Endothelial cell of umbilical vein (primary cell): ENCODE measurements around the gene ACTBL2. TPM values are rescaled to one million over a fixed set of nuclear protein-coding genes. Genes with fewer than 3 reads are reported as not detected.

ENCODE experiments used
- BruUV-seq: library from RNA; stranded (reverse); fragments of 400-500 nt; replicated peaks from 2 replicates; lab custom pipeline; 2021; lab: Mats Ljungman, UMichigan
- CTCF ChIA-PET: fragments of 300-600, 350-600 bp; sonication (Branson Sonifier 250); formaldehyde crosslinking; loops from one replicate; lab custom pipeline; 2021; ENCODE audit warnings: antibody characterized with exemption, inconsistent platforms; lab: Charles Lee
- POLR2A ChIA-PET: fragments of 300-600, 350-600 bp; sonication (Branson Sonifier 250); formaldehyde crosslinking; loops from one replicate; lab custom pipeline; 2021; ENCODE audit warnings: antibody characterized with exemption, inconsistent platforms; lab: Charles Lee
- DNase-seq: peaks from one replicate; pipeline ENCODE4 v3.0.0-alpha.2; 2011; ENCODE audit warnings: low read depth, low spot score
- FAIRE-seq: peaks from 2 replicates; lab custom pipeline; 2011; peaks lifted over from hg19 to GRCh38; lab: Jason Lieb, UNC
- H2AFZ ChIP-seq: 2 replicates; pipeline ENCODE4 v1.6.0; 2012; ENCODE audit warnings: low read depth, low read length, control low read depth, inconsistent platforms
- H3K27ac ChIP-seq: 2 replicates; pipeline ENCODE4 v1.5.1; 2011; ENCODE audit warnings: low read depth, mild to moderate bottlenecking, control low read depth, low read length, moderate library complexity; ENCODE audit not compliant: insufficient read depth
- H3K27me3 ChIP-seq, 2 experiments: 2 replicates each; pipeline versions ENCODE4 v1.6.0 to v1.6.1; 2011; ENCODE audit warnings: low read length in 2 of 2, mixed read lengths in 1 of 2; ENCODE audit not compliant: control insufficient read depth in 2 of 2, insufficient read depth in 2 of 2
- H3K36me3 ChIP-seq, 2 experiments: 2 replicates in 1 of 2; 3 replicates in 1 of 2; pipeline ENCODE4 v1.5.1; 2011; ENCODE audit warnings: low read length in 2 of 2, mild to moderate bottlenecking in 1 of 2, moderate library complexity in 1 of 2; ENCODE audit not compliant: control insufficient read depth in 2 of 2, insufficient read depth in 2 of 2; ENCODE audit errors: extremely low read depth in 1 of 2
- H3K4me1 ChIP-seq: 3 replicates; pipeline ENCODE4 v1.5.1; 2011; ENCODE audit warnings: mild to moderate bottlenecking, low read length; ENCODE audit not compliant: control insufficient read depth, insufficient read depth; ENCODE audit errors: extremely low read depth
- H3K4me2 ChIP-seq: 2 replicates; pipeline ENCODE4 v1.6.1; 2011; ENCODE audit warnings: low read length, control low read depth, mixed read lengths; ENCODE audit not compliant: insufficient read depth
- H3K4me3 ChIP-seq, 3 experiments: fragments of 200-600 bp in 1 of 3; sonication (generic), shearing (Covaris generic) in 1 of 3; replicated peaks in 1 of 3; 2 replicates each; pipeline ENCODE4 v1.5.1; 2011 to 2016; ENCODE audit warnings: control low read depth in 3 of 3, low read length in 3 of 3, mild to moderate bottlenecking in 2 of 3, inconsistent platforms in 1 of 3, low read depth in 1 of 3, moderate library complexity in 1 of 3; ENCODE audit not compliant: insufficient read depth in 1 of 3
- H3K79me2 ChIP-seq: 2 replicates; pipeline ENCODE4 v1.6.0; 2012; ENCODE audit warnings: low read length, inconsistent platforms; ENCODE audit not compliant: control insufficient read depth, insufficient read depth
- H3K9ac ChIP-seq: replicated peaks from 2 replicates; pipeline ENCODE3; 2011; ENCODE audit warnings: low read length, control low read depth; ENCODE audit not compliant: insufficient read depth; ENCODE audit errors: extremely low read depth
- H3K9me1 ChIP-seq: replicated peaks from 3 replicates; pipeline ENCODE4 v1.6.0; 2011; ENCODE audit warnings: mild to moderate bottlenecking, low read length; ENCODE audit not compliant: control insufficient read depth, insufficient read depth; ENCODE audit errors: extremely low read depth
- H3K9me3 ChIP-seq: replicated peaks from 2 replicates; pipeline ENCODE4 v1.5.1; 2012; ENCODE audit warnings: low read length, inconsistent platforms; ENCODE audit not compliant: control insufficient read depth, insufficient read depth
- H4K20me1 ChIP-seq: replicated peaks from 2 replicates; pipeline ENCODE3; 2011; ENCODE audit warnings: mild to moderate bottlenecking, low read length; ENCODE audit not compliant: control insufficient read depth, insufficient read depth; ENCODE audit errors: extremely low read depth
- EZH2 ChIP-seq: IDR thresholded peaks from 2 replicates; pipeline ENCODE4 v1.6.1; 2012; ENCODE audit warnings: borderline replicate concordance, low read depth, mild to moderate bottlenecking, moderate library complexity, low read length, inconsistent platforms; ENCODE audit not compliant: severe bottlenecking
- FOS ChIP-seq: IDR thresholded peaks from 2 replicates; pipeline ENCODE4 v1.6.1; 2011; ENCODE audit warnings: mild to moderate bottlenecking, low read length, moderate library complexity, borderline replicate concordance; ENCODE audit not compliant: insufficient read depth
- GATA2 ChIP-seq: IDR thresholded peaks from 2 replicates; pipeline ENCODE4 v1.7.0; 2011; ENCODE audit warnings: low read depth, mild to moderate bottlenecking, moderate library complexity, mixed read lengths, low read length; ENCODE audit not compliant: insufficient read length, insufficient read depth
- JUN ChIP-seq: IDR thresholded peaks from 2 replicates; pipeline ENCODE4 v1.6.1; 2011; ENCODE audit warnings: borderline replicate concordance, low read depth; ENCODE audit not compliant: insufficient read length, insufficient read depth
- MYC ChIP-seq: IDR thresholded peaks from one replicate; pipeline ENCODE4 v1.6.1; 2011; ENCODE audit warnings: mild to moderate bottlenecking, low read depth, low read length
- POLR2A ChIP-seq: IDR thresholded peaks from 2 replicates; pipeline ENCODE4 v1.6.1; 2012; ENCODE audit warnings: low read depth, mild to moderate bottlenecking, control low read depth, low read length
- POLR2AphosphoS5 ChIP-seq: IDR thresholded peaks from 2 replicates; pipeline ENCODE4 v1.6.1; 2012; ENCODE audit warnings: low read depth, mild to moderate bottlenecking, control low read depth, low read length, moderate library complexity; ENCODE audit not compliant: insufficient read depth
- dilution Hi-C: fragments of 300-500 bp; cut with MboI; formaldehyde crosslinking; loops from one replicate; pipeline ENCODE4 v1.15.0; 2019; ENCODE audit warnings: low sequenced_read_pairs; ENCODE audit not compliant: extremely low pct_ligation_motif_present
- intact Hi-C: fragments of 100-400 bp; cut with micrococcal nuclease; formaldehyde crosslinking; loops from one replicate; pipeline ENCODE4 v1.10.0; 2022
- polyA plus RNA-seq, 4 experiments: library from polyadenylated mRNA; depleted of rRNA in 3 of 4; stranded (reverse) in 3 of 4; unstranded in 1 of 4; fragments of >200 nt; gene quantifications; 2 replicates each; pipeline versions ENCODE4 v1.2.1 to v1.2.3, GENCODE V29; 2011 to 2012; ENCODE audit warnings: missing spikeins in 1 of 4
- total RNA-seq: library from RNA; stranded (reverse); gene quantifications from 2 replicates; pipeline ENCODE4 v1.2.3, GENCODE V29; 2021
- TF ChIP-seq, protein P1 (sequence below), 2 donors: IDR thresholded peaks; 1 replicate in 1 of 2; 2 replicates in 1 of 2; pipeline ENCODE4 v1.5.1; 2011; ENCODE audit warnings: low read length in 2 of 2, mild to moderate bottlenecking in 2 of 2, moderate library complexity in 2 of 2, control low read depth in 1 of 2, inconsistent platforms in 1 of 2, low read depth in 1 of 2; ENCODE audit not compliant: insufficient read depth in 1 of 2; ENCODE audit errors: extremely low read depth in 1 of 2
- TF ChIP-seq, protein P2 (sequence below): IDR thresholded peaks from 2 replicates; pipeline ENCODE4 v1.6.1; 2011; ENCODE audit not compliant: insufficient read depth, insufficient read length

ACTBL2 gene
- total and polyA plus RNA-seq, 2 donors (not counting 3 experiments of a cell fraction or from before 2014, with no cell fraction given): 0.08 TPM; not detected in 1

DNA sequence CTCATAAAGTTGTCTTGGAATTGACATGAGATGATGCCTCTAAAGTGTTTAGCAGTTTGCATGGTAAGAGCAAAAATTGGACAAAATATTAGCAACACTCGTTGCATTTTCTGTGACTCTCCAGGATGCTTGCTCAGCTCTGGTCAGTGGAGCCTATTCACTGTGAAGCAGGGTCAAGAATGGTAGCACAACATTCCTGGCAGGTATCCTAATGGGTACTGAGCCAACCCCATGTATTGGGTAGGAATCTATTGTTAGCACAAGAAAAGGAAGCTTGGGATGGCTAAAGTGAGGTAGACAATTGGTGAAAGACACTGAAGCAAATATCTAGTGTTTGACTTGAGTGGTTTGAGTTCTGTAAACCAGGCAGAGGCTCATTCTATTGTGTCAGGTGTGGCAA, 10.4 kb upstream of the ACTBL2 start:
- dilution Hi-C loops (loop anchor here (25.0 kb wide), 1 partner anchor 969 kb away; the partner anchor contains the start of gene PLK2), intact Hi-C loops (loop anchor here (10.0 kb wide), 1 partner anchor 318 kb away; the partner anchor contains the start of gene GPBP1)
- no peak overlapping the region for H3K9ac ChIP-seq
- no peaks in the 10 kb centered on the region for H4K20me1 ChIP-seq
- CTCF ChIA-PET: interaction anchor here (4.6 kb wide), 1 partner anchor 195 kb away, joined by 26 read pairs; no protein-coding TSS in a partner anchor
- no TSS peak for BruUV-seq
- no peaks in the 10 kb centered on the region for H3K79me2 ChIP-seq
- peak overlapping the region; percentile 30 for H3K27ac ChIP-seq
- no peak overlapping the region for H2AFZ ChIP-seq
- no peaks in the 10 kb centered on the region for H3K27me3 ChIP-seq
- no peaks in the 10 kb centered on the region for H3K9me1 ChIP-seq
- no peak overlapping the region for H3K4me3 ChIP-seq
- FAIRE-seq: no peak
- H3K36me3 ChIP-seq: no peaks in the 10 kb centered on the region
- no peaks in the 10 kb centered on the region for H3K9me3 ChIP-seq
- DNase-seq: peak; percentile 86
- peak overlapping the region; percentile 13 for H3K4me2 ChIP-seq
- peaks cover 60% of the 10 kb centered on the region for H3K4me1 ChIP-seq
- POLR2A ChIA-PET: no interaction called here
- TF ChIP-seq POLR2A (no peak), FOS (no peak), EZH2 (no peak), JUN (no peak), GATA2 (no peak), MYC (no peak), POLR2AphosphoS5 (no peak)
- TF ChIP-seq, protein P1, sequence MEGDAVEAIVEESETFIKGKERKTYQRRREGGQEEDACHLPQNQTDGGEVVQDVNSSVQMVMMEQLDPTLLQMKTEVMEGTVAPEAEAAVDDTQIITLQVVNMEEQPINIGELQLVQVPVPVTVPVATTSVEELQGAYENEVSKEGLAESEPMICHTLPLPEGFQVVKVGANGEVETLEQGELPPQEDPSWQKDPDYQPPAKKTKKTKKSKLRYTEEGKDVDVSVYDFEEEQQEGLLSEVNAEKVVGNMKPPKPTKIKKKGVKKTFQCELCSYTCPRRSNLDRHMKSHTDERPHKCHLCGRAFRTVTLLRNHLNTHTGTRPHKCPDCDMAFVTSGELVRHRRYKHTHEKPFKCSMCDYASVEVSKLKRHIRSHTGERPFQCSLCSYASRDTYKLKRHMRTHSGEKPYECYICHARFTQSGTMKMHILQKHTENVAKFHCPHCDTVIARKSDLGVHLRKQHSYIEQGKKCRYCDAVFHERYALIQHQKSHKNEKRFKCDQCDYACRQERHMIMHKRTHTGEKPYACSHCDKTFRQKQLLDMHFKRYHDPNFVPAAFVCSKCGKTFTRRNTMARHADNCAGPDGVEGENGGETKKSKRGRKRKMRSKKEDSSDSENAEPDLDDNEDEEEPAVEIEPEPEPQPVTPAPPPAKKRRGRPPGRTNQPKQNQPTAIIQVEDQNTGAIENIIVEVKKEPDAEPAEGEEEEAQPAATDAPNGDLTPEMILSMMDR (IDR thresholded peaks at IDR 0.05; ENCODE audit: extremely low read depth in 1 of 2, insufficient read depth in 1 of 2, low read depth in 1 of 2, low read length in 2 of 2): no peak
- TF ChIP-seq, protein P2, sequence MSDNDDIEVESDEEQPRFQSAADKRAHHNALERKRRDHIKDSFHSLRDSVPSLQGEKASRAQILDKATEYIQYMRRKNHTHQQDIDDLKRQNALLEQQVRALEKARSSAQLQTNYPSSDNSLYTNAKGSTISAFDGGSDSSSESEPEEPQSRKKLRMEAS: no peak
